Right atrium auricular region (tissue), 2 donors: ENCODE results near the gene ADARB1. TPM values are rescaled to one million over a fixed set of nuclear protein-coding genes. Genes with fewer than 3 reads are reported as not detected.

Source experiments
- DNase-seq: peaks from one replicate; pipeline ENCODE4 v3.0.0-alpha.2; 2019; ENCODE audit warnings: low spot score
- H3K27ac ChIP-seq, 2 donors: fragments of 200-600 bp; sonication (generic); 1 replicate in 1 of 2; 2 replicates in 1 of 2; pipeline ENCODE4 v1.5.1; 2016 to 2019
- H3K27me3 ChIP-seq, 2 donors: fragments of 200-600 bp; sonication (generic); one replicate each; pipeline versions ENCODE4 v1.5.1 to v1.6.0; 2017 to 2019
- H3K36me3 ChIP-seq: fragments of 200-600 bp; sonication (generic); one replicate; pipeline ENCODE4 v1.5.1; 2016
- H3K4me1 ChIP-seq, 2 donors: fragments of 200-600 bp; sonication (generic); one replicate each; pipeline versions ENCODE4 v1.5.1 to v1.6.0; 2017 to 2019
- H3K4me3 ChIP-seq, 2 donors: fragments of 200-600 bp; sonication (generic); 1 replicate in 1 of 2; 2 replicates in 1 of 2; pipeline ENCODE4 v1.5.1; 2017 to 2019; ENCODE audit warnings: mild to moderate bottlenecking in 1 of 2, moderate library complexity in 1 of 2
- H3K9me3 ChIP-seq, 2 donors: fragments of 200-600 bp; sonication (generic); one replicate each; pipeline ENCODE4 v1.5.1; 2019
- total RNA-seq, 2 donors: library from RNA; depleted of rRNA; stranded (reverse); fragments of >200 nt; gene quantifications; one replicate each; pipeline ENCODE4 v1.1.0, GENCODE V29; 2016
- TF ChIP-seq, protein P1 (sequence below), 2 donors: fragments of 200-600 bp; sonication (generic); IDR thresholded peaks; one replicate each; pipeline ENCODE4 v1.5.1; 2019; ENCODE audit warnings: antibody characterized with exemption in 2 of 2

ADARB1 gene
- total RNA-seq, 2 donors from 2014 or later, result 7.5 to 10.5 TPM

DNA sequence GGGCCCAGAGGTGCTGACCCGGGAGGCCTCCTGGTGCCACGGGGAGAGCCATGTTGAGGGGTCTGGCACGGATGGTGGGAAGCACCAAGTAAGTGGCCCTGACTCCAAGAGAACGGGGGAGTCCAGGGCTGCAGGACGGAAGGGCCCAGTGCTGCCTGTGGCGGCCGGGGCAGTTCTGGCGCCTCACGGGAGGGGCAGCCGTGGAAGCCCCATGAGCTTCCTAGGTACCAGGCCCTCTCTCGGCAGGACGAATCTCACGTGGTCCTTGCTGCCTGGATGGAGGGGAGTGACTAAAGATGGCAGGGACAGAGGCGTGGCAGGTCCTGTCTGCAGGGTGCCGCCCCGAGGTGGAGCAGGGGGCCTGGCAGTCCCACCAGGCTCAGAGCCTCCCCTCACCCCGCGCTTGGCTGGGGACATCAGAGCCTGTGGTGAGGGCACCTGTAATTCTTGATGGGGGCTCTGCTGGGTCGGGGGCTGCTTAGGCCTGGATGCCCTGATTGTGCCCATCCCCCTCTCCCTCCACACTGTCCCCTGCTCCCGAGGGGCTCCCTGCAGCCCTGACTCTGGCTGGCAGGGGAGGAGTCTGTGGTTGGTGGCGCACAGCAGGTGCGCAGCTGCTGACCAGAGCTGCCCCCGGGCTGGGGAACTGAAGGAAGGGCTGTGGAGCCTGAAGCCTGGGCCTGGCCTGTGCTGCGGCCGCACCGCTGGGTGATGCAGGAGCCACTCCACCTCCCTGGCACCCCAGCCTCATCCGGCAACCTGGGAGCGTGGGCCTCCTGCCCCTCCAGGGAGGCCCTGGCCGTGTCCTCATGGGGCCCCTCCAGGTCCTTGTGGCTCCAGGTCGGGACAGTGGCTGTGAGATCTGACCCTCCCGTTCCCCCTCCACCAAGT, 181.9 kb downstream of the ADARB1 start:
- Histone ChIP-seq H3K4me3 (no peak overlapping the region), H3K27ac (no peak overlapping the region), H3K9me3 (no peaks in the 10 kb centered on the region), H3K36me3 (no peaks in the 10 kb centered on the region), H3K27me3 (no peaks in the 10 kb centered on the region), H3K4me1 (peaks cover 0 to 10% of the 10 kb centered on the region in 2 donors)
- TF ChIP-seq, protein P1, sequence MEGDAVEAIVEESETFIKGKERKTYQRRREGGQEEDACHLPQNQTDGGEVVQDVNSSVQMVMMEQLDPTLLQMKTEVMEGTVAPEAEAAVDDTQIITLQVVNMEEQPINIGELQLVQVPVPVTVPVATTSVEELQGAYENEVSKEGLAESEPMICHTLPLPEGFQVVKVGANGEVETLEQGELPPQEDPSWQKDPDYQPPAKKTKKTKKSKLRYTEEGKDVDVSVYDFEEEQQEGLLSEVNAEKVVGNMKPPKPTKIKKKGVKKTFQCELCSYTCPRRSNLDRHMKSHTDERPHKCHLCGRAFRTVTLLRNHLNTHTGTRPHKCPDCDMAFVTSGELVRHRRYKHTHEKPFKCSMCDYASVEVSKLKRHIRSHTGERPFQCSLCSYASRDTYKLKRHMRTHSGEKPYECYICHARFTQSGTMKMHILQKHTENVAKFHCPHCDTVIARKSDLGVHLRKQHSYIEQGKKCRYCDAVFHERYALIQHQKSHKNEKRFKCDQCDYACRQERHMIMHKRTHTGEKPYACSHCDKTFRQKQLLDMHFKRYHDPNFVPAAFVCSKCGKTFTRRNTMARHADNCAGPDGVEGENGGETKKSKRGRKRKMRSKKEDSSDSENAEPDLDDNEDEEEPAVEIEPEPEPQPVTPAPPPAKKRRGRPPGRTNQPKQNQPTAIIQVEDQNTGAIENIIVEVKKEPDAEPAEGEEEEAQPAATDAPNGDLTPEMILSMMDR (IDR thresholded peaks at IDR 0.05), result no peak
- no peak for DNase-seq

DNA sequence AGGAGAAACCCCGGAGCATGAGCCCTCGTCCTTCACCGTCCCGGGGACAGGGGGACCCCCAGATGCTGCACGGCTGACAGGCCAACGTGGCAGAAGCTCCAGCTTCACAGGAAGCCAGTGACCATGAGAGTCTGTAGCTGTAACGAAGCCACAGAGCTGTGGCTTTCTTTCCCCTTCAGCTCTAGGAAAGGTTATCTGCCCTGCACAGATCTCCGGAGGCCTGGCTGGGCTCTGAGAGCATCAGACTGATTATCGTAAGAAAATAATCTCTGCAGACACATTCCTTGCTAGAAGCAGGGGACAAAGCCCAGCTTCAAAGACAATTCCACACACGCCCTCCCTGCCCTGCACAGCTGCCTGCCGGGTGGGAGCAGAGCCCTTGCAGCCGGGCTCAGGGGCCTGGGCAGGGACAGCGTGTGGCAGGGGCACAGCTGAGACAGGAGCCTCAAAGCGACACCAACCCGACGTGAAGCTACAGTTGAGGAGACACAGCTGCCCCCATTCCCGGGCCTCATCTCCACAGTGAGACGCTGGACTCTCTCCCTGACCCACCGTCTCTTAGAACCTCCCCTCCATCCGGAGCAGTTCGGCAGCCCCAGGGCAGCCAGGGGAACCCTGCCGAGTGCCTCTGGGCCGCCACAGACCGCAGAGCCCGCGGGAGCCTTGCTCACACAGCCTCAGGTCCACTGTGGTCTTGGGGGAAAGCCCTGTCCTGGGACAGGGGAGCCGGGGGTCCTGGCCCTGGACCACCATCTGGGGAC, 182.7 kb downstream of the ADARB1 start:
- Histone ChIP-seq H3K9me3 (no peaks in the 10 kb centered on the region), H3K4me1 (peaks cover 0 to 10% of the 10 kb centered on the region in 2 donors), H3K4me3 (no peak overlapping the region), H3K27me3 (no peaks in the 10 kb centered on the region), H3K27ac (no peak overlapping the region), H3K36me3 (no peaks in the 10 kb centered on the region)
- DNase-seq, result no peak
- TF ChIP-seq, protein P1 (IDR thresholded peaks at IDR 0.05), result no peak

DNA sequence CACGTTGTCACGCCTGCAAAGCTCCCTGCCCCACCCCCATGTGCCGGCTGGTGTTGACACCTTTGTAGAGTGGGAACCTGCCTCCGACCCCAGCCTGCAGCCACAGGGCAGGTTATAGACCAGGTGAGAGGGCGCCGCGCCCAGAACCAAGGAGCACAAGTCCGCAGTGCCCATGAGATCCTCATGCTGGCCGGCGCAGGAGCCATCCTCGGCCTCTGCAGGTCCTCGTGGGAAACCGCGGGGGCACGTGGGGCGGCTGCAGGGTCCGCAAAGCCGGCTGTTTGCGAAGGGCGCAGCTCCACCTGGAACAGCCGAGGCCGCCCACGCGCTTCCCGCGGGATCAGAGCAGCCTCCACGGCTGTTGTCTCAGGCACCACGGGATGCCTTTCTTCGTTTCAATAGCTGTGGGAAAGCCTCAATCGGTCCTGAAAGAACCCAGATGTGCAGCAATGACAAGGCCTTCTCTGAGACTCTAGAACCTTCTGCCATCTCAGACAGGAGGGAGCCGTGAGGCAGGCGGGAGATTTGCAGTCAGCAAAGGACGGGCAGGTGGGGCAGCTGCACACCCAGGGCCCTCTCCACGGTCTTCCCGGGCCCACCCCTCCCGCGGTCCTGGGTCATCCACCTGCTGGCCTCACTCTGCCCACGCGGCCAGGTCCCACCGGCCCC, 183.4 kb downstream of the ADARB1 start:
- DNase-seq, result no peak
- Histone ChIP-seq H3K4me1 (peaks cover 0 to 10% of the 10 kb centered on the region in 2 donors), H3K36me3 (no peaks in the 10 kb centered on the region), H3K27ac (no peak overlapping the region), H3K27me3 (no peaks in the 10 kb centered on the region), H3K9me3 (no peaks in the 10 kb centered on the region), H3K4me3 (no peak overlapping the region)
- TF ChIP-seq, protein P1 (IDR thresholded peaks at IDR 0.05), result no peak

DNA sequence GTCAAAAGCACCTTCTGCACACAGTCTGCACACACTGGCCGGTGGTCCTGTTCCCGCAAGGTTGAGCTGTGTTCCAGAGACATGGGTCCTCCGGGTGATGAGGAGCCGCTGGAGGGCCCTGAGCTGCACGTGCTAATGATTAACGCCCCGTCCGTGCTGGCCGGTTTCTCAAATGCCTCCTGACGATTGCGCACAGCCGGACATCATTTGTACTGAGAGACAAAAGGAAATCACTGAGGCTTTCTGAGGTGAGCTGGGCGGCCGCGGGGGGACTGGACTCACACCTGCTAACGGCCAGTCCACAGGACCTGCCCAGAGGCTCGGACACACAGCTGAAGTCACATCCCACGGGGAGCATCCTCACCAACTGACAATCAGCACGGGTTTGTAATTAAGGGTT, 184.1 kb downstream of the ADARB1 start:
- Histone ChIP-seq H3K27me3 (no peaks in the 10 kb centered on the region), H3K27ac (no peak overlapping the region)
- DNase-seq, result peak; percentile 55

DNA sequence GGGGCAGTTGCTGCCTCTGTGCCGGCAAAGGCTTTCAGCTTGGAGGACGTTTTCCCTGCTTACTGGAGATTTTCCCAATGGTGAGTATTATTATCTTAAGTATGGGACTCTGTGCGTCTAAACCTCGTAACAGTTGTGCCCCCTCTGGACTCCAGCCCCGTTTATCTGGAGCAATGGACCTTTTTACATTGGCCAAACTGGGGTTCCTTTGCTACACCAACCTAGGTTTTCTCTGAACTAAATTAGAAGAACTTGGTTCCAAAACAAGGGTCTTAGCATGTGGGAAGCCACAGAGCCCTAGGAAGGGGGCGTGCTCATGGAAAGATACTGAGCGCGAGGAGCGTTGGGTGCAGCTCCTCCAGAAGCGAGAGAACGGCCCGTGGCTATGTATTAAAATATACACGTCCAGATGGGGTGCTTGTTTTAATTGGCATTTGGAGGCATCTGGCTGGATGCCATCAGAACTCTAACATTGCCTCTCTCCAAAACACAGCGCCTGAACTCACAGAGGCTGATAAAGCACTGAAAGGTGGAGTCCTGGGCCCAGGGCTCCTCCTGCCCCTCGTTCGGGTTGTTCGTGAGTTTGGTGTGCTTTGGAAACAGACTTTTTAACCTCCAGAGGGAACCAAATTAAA, 184.9 kb downstream of the ADARB1 start:
- Histone ChIP-seq H3K4me1 (peaks cover 0 to 10% of the 10 kb centered on the region in 2 donors), H3K4me3 (no peak overlapping the region), H3K27me3 (no peaks in the 10 kb centered on the region), H3K27ac (no peak overlapping the region), H3K36me3 (peaks cover 14% of the 10 kb centered on the region), H3K9me3 (no peaks in the 10 kb centered on the region)
- DNase-seq, result peak; percentile 53
- TF ChIP-seq, protein P1 (IDR thresholded peaks at IDR 0.05), result no peak

More for the DNA sequence above, 184.1 kb downstream of the ADARB1 start:
- H3K36me3 ChIP-seq, result peaks cover 5% of the 10 kb centered on the region
- TF ChIP-seq, protein P1 (IDR thresholded peaks at IDR 0.05), result no peak
- H3K4me3 ChIP-seq, result no peak overlapping the region
- peaks cover 0 to 10% of the 10 kb centered on the region in 2 donors for H3K4me1 ChIP-seq
- H3K9me3 ChIP-seq, result no peaks in the 10 kb centered on the region
